ENCODE results near the gene MARCHF10.

DNA sequence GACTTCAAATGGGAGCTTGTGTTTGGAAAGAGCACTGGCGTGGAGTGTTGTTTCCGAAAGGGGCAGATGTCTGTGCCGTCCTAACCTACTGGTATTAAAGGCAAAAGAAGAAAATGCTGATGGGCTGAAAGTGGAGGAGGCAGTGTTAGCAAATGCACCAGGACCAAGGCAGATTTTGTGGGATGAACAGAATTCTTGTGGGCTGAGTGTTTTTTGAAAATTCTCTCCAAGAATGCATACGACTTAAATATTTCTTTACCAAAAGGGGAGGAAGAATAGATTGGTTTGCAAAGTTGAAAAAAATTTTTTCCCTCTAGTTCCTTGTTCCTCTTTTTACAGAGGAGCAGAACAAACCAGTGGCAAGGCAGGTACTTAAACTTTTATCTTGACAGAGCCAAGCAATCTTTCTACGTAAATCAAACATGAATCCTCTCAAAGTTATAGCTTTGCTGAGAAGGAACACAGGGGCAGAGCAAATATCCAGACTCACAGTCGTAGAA, 16.8 kb downstream of the MARCHF10 start:
- TF ChIP-seq, protein P1, sequence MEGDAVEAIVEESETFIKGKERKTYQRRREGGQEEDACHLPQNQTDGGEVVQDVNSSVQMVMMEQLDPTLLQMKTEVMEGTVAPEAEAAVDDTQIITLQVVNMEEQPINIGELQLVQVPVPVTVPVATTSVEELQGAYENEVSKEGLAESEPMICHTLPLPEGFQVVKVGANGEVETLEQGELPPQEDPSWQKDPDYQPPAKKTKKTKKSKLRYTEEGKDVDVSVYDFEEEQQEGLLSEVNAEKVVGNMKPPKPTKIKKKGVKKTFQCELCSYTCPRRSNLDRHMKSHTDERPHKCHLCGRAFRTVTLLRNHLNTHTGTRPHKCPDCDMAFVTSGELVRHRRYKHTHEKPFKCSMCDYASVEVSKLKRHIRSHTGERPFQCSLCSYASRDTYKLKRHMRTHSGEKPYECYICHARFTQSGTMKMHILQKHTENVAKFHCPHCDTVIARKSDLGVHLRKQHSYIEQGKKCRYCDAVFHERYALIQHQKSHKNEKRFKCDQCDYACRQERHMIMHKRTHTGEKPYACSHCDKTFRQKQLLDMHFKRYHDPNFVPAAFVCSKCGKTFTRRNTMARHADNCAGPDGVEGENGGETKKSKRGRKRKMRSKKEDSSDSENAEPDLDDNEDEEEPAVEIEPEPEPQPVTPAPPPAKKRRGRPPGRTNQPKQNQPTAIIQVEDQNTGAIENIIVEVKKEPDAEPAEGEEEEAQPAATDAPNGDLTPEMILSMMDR (IDR thresholded peaks at IDR 0.05): no peak
- no peak for TF ChIP-seq POLR2A (IDR thresholded peaks at IDR 0.05)
